NB4 (cell line): ENCODE measurements around the gene IMMP2L.
"Not testable (repeated sequence)": the region's sequence is repeated elsewhere in the genome, so short reads cannot be mapped to it uniquely, and the experiment has no call there.

ENCODE experiments used
- DNase-seq: peaks from one replicate; pipeline ENCODE4 v3.0.0; 2010; ENCODE audit warnings: low read depth
- H3K4me3 ChIP-seq: one replicate; pipeline ENCODE4 v1.5.1; 2011; ENCODE audit warnings: mild to moderate bottlenecking, low read depth, low read length, moderate library complexity
- CTCF ChIP-seq: IDR thresholded peaks from one replicate; pipeline ENCODE4 v1.5.1; 2012; ENCODE audit warnings: low read depth, low read length
- MYC ChIP-seq: IDR thresholded peaks from 2 replicates; pipeline ENCODE4 v1.6.1; 2011; ENCODE audit warnings: low read depth, low read length
- POLR2A ChIP-seq: IDR thresholded peaks from 2 replicates; pipeline ENCODE4 v1.6.1; 2011; ENCODE audit warnings: mild to moderate bottlenecking; ENCODE audit not compliant: insufficient read length; ENCODE audit errors: extremely low read depth
- TF ChIP-seq, protein P1 (sequence below): IDR thresholded peaks from 2 replicates; pipeline ENCODE4 v1.6.1; 2011; ENCODE audit warnings: low read depth, low read length

Gene IMMP2L

DNA sequence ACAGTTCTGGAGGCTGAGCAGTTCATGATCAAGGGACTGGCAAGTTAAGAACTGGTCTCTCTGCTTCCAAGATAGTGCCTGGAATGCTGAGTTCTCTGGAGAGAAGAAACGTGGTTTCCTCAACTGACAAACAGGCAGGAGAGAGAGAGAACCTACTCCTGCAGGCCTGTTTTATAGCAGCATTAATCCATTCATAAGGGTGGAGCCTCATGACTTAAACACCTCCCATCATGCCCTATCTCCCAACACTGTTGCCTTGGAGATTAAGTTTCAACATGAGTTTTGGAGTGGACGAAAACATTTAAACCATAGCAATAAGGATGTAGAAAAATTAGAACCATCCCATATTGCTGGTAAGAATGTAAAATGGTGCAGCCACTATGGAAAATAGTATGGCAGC lies 32.3 kb upstream of the IMMP2L start:
- TF ChIP-seq CTCF = no peak
- H3K4me3 ChIP-seq = no peak overlapping the region
- DNase-seq = no peak

GRCh38 chr7:111593343-111593742 lies 31.1 kb upstream of the IMMP2L start:
- no peak overlapping the region for H3K4me3 ChIP-seq
- no peak for DNase-seq
- TF ChIP-seq CTCF (no peak), MYC (no peak), POLR2A (no peak)
- TF ChIP-seq, protein P1, sequence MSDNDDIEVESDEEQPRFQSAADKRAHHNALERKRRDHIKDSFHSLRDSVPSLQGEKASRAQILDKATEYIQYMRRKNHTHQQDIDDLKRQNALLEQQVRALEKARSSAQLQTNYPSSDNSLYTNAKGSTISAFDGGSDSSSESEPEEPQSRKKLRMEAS = no peak

- H3K4me3 ChIP-seq = no peak overlapping the region
- TF ChIP-seq MYC (no peak), CTCF (no peak), POLR2A (no peak)
- TF ChIP-seq, protein P1 = no peak
- no peak for DNase-seq
These were observed 25.8 kb upstream of the IMMP2L start for GRCh38 chr7:111588065-111588433.

GRCh38 chr7:111587410-111588064 lies 25.2 kb upstream of the IMMP2L start:
- TF ChIP-seq CTCF = no peak
- TF ChIP-seq, protein P1 = no peak
- no peak for TF ChIP-seq MYC
- no peak for TF ChIP-seq POLR2A
- no peak overlapping the region for H3K4me3 ChIP-seq
- no peak for DNase-seq

DNA sequence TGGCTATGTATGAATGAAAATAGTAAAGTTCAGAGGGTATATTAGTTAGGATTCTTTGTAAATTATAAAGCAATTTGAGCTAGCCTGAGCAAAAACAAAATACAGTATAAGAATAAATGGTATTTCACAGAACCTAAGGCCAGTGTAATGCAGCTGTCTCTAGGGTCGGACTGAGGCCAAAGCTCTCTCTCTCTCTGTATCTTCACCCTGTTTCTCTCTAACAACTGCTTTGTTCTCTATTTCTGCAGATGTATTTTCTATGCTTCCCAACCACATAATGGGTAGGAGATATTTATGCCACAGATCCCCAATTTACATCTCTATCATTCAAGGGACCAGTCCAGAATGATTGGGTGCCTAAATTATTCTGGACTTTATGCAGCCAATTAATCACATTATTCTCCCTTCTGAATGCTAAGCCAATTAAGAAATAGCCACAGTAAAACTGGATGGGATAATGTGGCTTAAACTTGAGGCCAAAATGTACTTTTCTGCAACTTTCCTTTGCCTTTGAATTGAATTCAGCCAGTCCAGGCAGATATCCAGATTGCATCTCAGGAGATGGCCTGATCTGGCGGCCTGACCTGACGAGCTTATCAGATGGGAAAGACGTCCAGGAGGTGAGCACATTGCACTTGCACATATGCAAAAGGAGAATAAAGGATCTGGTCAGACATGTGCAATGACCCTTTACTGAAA lies 24.6 kb upstream of the IMMP2L start:
- DNase-seq = no peak
- TF ChIP-seq MYC = no peak
- TF ChIP-seq, protein P1 = no peak
- no peak for TF ChIP-seq POLR2A
- TF ChIP-seq CTCF = no peak
- no peak overlapping the region for H3K4me3 ChIP-seq

- not testable (repeated sequence) for H3K4me3 ChIP-seq
These were observed 19.6 kb upstream of the IMMP2L start for GRCh38 chr7:111581784-111582488.

GRCh38 chr7:111581207-111581606 lies 18.9 kb upstream of the IMMP2L start:
- not testable (repeated sequence) for H3K4me3 ChIP-seq, DNase-seq

More at GRCh38 chr7:111581784-111582488, 19.6 kb upstream of the IMMP2L start:
- DNase-seq = not testable (repeated sequence)
